Measurements from ENCODE around the gene WASHC2A. TPM values are rescaled to one million over a fixed set of nuclear protein-coding genes. Genes with fewer than 3 reads are reported as not detected.
A peak's percentile ranks its signal among the peaks of the same experiment; 100 is the strongest.
"Not testable (repeated sequence)": the region's sequence is repeated elsewhere in the genome, so short reads cannot be mapped to it uniquely, and the experiment has no call there.

Gene WASHC2A
- total and polyA plus RNA-seq, 2 donors (not counting 1 experiment from before 2014, with no cell fraction given) = 21.2 to 66.5 TPM

DNA sequence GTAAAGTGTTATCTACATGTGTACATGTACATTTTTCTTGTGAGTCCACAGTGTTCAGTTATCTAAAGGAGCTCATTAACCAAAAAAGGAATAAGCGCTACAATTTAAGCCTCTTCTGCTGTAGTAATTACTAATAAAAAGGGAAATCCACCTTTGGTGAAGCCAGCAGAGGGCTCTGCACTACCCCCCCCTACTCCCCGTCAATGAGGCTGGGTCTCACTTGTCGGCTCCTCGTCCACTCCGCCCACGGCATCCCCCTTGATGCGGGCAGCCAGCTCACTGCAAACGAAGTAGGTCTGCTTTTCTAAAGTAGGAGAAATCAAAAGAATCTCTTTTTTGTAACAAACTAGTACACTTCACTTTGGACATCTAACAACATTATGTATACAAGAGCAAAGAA lies 4.7 kb upstream of the WASHC2A start:
- 44% methylated on average over 3 of the region's 8 CpGs for WGBS (ENCODE audit: insufficient coverage)
- Mint-ChIP-seq H3K4me3 (no peak overlapping the region), H3K4me1 (peaks cover 7% of the 10 kb centered on the region), H3K9me3 (ENCODE audit: insufficient read depth) (no peaks in the 10 kb centered on the region), H3K27me3 (no peaks in the 10 kb centered on the region), H3K27ac (no peak overlapping the region)
- no peaks in the 10 kb centered on the region for H3K9me3 ChIP-seq (ENCODE audit: control extremely low read depth in 1 of 3, control insufficient read depth in 2 of 3, insufficient read depth in 1 of 3, low read length in 2 of 3)
- POLR2A ChIA-PET = no interaction called here
- H3K4me1 ChIP-seq (ENCODE audit: control insufficient read depth in 2 of 2, insufficient read depth in 2 of 2, low read length in 2 of 2) = no peaks in the 10 kb centered on the region
- no peaks in the 10 kb centered on the region for H3K36me3 ChIP-seq (replicated peaks in 1 of 2; ENCODE audit: control extremely low read depth in 1 of 2, control insufficient read depth in 1 of 2, extremely low read depth in 1 of 2, insufficient read depth in 2 of 2, low read length in 1 of 2)
- DNase-seq (no peak), ATAC-seq (ENCODE audit: low read depth) (no peak)
- TF ChIP-seq, protein P1, sequence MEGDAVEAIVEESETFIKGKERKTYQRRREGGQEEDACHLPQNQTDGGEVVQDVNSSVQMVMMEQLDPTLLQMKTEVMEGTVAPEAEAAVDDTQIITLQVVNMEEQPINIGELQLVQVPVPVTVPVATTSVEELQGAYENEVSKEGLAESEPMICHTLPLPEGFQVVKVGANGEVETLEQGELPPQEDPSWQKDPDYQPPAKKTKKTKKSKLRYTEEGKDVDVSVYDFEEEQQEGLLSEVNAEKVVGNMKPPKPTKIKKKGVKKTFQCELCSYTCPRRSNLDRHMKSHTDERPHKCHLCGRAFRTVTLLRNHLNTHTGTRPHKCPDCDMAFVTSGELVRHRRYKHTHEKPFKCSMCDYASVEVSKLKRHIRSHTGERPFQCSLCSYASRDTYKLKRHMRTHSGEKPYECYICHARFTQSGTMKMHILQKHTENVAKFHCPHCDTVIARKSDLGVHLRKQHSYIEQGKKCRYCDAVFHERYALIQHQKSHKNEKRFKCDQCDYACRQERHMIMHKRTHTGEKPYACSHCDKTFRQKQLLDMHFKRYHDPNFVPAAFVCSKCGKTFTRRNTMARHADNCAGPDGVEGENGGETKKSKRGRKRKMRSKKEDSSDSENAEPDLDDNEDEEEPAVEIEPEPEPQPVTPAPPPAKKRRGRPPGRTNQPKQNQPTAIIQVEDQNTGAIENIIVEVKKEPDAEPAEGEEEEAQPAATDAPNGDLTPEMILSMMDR (IDR thresholded peaks at IDR 0.05) = no peak
- no peak for TF ChIP-seq EZH2 (IDR thresholded peaks at IDR 0.05; ENCODE audit: borderline replicate concordance, insufficient read depth, low read depth, low read length, poor library complexity, severe bottlenecking)
- H3K27me3 ChIP-seq (replicated peaks in 1 of 4; ENCODE audit: control extremely low read depth in 1 of 4, control insufficient read depth in 3 of 4, insufficient read depth in 4 of 4, low read length in 3 of 4) = no peaks in the 10 kb centered on the region
- intact Hi-C loops (cut with micrococcal nuclease) = no loop called here
- H4K20me1 ChIP-seq (ENCODE audit: control insufficient read depth, insufficient read depth, low read length, poor library complexity, severe bottlenecking) = no peaks in the 10 kb centered on the region
- H3K9ac ChIP-seq (ENCODE audit: low read length) = no peak overlapping the region
- no peak overlapping the region for H3K4me2 ChIP-seq (replicated peaks; ENCODE audit: low read depth, low read length, poor library complexity, severe bottlenecking)
- CTCF ChIA-PET = no interaction called here
- H2AFZ ChIP-seq (ENCODE audit: insufficient read depth, low read depth, low read length, poor library complexity, severe bottlenecking) = no peak overlapping the region
- H3K79me2 ChIP-seq (ENCODE audit: control insufficient read depth, insufficient read depth, low read length) = no peaks in the 10 kb centered on the region
- H3K4me3 ChIP-seq (ENCODE audit: control extremely low read depth in 1 of 5, extremely low read depth in 1 of 5, insufficient read depth in 1 of 5, low read depth in 2 of 5, low read length in 4 of 5) = no peak overlapping the region
- H3K27ac ChIP-seq (ENCODE audit: low read length in 2 of 2) = no peak overlapping the region

DNA sequence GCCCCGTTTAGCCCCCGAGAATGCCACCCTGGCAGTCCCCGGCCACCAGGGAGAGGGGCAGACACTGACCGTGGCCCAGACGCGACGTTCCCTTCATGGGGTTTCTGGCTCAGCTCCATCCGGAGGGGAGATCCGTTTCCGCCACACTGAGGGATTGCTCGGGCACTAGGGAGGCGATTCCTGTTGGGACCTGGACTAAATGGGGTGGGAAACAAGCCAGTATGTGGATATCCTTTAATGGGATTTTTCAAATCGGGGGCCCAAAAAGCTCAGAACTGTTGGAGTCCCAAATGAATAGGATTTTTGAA lies 552 bp downstream of the WASHC2A start:
- DNase-seq; H3K9me3 Mint-ChIP-seq (ENCODE audit: insufficient read depth); H3K27ac ChIP-seq (ENCODE audit: low read length in 2 of 2); H3K4me1 ChIP-seq (ENCODE audit: control insufficient read depth in 2 of 2, insufficient read depth in 2 of 2, low read length in 2 of 2); H3K27me3 ChIP-seq (replicated peaks in 1 of 4; ENCODE audit: control extremely low read depth in 1 of 4, control insufficient read depth in 3 of 4, insufficient read depth in 4 of 4, low read length in 3 of 4); H3K79me2 ChIP-seq (ENCODE audit: control insufficient read depth, insufficient read depth, low read length); H3K27me3 Mint-ChIP-seq; POLR2A ChIA-PET; H3K36me3 ChIP-seq (replicated peaks in 1 of 2; ENCODE audit: control extremely low read depth in 1 of 2, control insufficient read depth in 1 of 2, extremely low read depth in 1 of 2, insufficient read depth in 2 of 2, low read length in 1 of 2); ATAC-seq (ENCODE audit: low read depth); intact Hi-C loops (cut with micrococcal nuclease); CTCF ChIA-PET; H3K9me3 ChIP-seq (ENCODE audit: control extremely low read depth in 1 of 3, control insufficient read depth in 2 of 3, insufficient read depth in 1 of 3, low read length in 2 of 3); H4K20me1 ChIP-seq (ENCODE audit: control insufficient read depth, insufficient read depth, low read length, poor library complexity, severe bottlenecking); H3K4me2 ChIP-seq (replicated peaks; ENCODE audit: low read depth, low read length, poor library complexity, severe bottlenecking); H3K4me1 Mint-ChIP-seq: not testable (repeated sequence)
- peak overlapping the region in 4 of 5 experiments; percentile 58 to 67 (median 64) for H3K4me3 ChIP-seq (ENCODE audit: control extremely low read depth in 1 of 5, extremely low read depth in 1 of 5, insufficient read depth in 1 of 5, low read depth in 2 of 5, low read length in 4 of 5)
- H2AFZ ChIP-seq (ENCODE audit: insufficient read depth, low read depth, low read length, poor library complexity, severe bottlenecking) = peak overlapping the region; percentile 83
- WGBS (ENCODE audit: insufficient coverage) = no CpG with 5 or more reads among the region's 13 CpGs
- peak overlapping the region; percentile 85 for H3K4me3 Mint-ChIP-seq
- peak overlapping the region; percentile 32 for H3K9ac ChIP-seq (ENCODE audit: low read length)
- peak overlapping the region; percentile 83 for H3K27ac Mint-ChIP-seq

DNA sequence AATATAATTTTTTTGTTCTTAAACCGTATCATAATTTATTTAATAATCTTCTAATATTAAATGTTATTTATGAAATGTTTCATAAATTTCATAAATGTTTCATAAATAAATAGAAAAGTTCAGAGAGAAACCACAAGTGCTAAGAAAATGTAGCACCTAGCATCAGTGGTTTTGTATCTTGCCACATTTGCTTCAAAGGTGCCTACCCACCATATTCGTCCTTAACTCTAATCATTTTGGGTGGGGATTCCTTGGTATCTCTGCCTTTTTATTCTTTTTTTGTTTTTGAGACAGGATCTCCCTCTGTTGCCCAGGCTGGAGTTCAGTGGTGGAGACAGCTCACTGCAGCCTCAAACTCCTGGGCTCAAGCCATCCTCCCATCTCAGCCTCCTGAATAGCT lies 7.4 kb downstream of the WASHC2A start:
- H3K9me3 Mint-ChIP-seq (ENCODE audit: insufficient read depth); CTCF ChIA-PET; H3K27ac ChIP-seq (ENCODE audit: low read length in 2 of 2); H3K9ac ChIP-seq (ENCODE audit: low read length); H3K4me2 ChIP-seq (replicated peaks; ENCODE audit: low read depth, low read length, poor library complexity, severe bottlenecking); H2AFZ ChIP-seq (ENCODE audit: insufficient read depth, low read depth, low read length, poor library complexity, severe bottlenecking); ATAC-seq (ENCODE audit: low read depth); H3K4me1 ChIP-seq (ENCODE audit: control insufficient read depth in 2 of 2, insufficient read depth in 2 of 2, low read length in 2 of 2); intact Hi-C loops (cut with micrococcal nuclease); DNase-seq; H3K9me3 ChIP-seq (ENCODE audit: control extremely low read depth in 1 of 3, control insufficient read depth in 2 of 3, insufficient read depth in 1 of 3, low read length in 2 of 3); H4K20me1 ChIP-seq (ENCODE audit: control insufficient read depth, insufficient read depth, low read length, poor library complexity, severe bottlenecking); H3K4me3 Mint-ChIP-seq; H3K27ac Mint-ChIP-seq; H3K27me3 ChIP-seq (replicated peaks in 1 of 4; ENCODE audit: control extremely low read depth in 1 of 4, control insufficient read depth in 3 of 4, insufficient read depth in 4 of 4, low read length in 3 of 4); H3K79me2 ChIP-seq (ENCODE audit: control insufficient read depth, insufficient read depth, low read length); H3K4me3 ChIP-seq (ENCODE audit: control extremely low read depth in 1 of 5, extremely low read depth in 1 of 5, insufficient read depth in 1 of 5, low read depth in 2 of 5, low read length in 4 of 5); POLR2A ChIA-PET; H3K36me3 ChIP-seq (replicated peaks in 1 of 2; ENCODE audit: control extremely low read depth in 1 of 2, control insufficient read depth in 1 of 2, extremely low read depth in 1 of 2, insufficient read depth in 2 of 2, low read length in 1 of 2); H3K27me3 Mint-ChIP-seq; H3K4me1 Mint-ChIP-seq: not testable (repeated sequence)
- WGBS (ENCODE audit: insufficient coverage) = no CpG with 5 or more reads among the region's 2 CpGs

Measured in B cell (primary cell).